Thymus (tissue), 11 donors: ENCODE data around the gene TSPAN11. TPM values are rescaled to one million over a fixed set of nuclear protein-coding genes. Genes with fewer than 3 reads are reported as not detected.

Experiments
- DNase-seq, 9 donors: peaks; one replicate each; pipeline ENCODE4 v3.0.0-alpha.2; 2013; ENCODE audit warnings: low spot score in 9 of 9, low read depth in 6 of 9, missing footprints in 1 of 9
- H3K27ac ChIP-seq, 2 donors: one replicate each; pipeline ENCODE4 v1.5.1; 2013; ENCODE audit warnings: control low read depth in 1 of 2, low read depth in 1 of 2, low read length in 1 of 2, mild to moderate bottlenecking in 1 of 2, moderate library complexity in 1 of 2
- H3K27me3 ChIP-seq, 2 donors: one replicate each; pipeline ENCODE4 v1.5.1; 2013; ENCODE audit warnings: low read length in 1 of 2; ENCODE audit not compliant: control insufficient read depth in 2 of 2, insufficient read depth in 1 of 2
- H3K36me3 ChIP-seq, 2 donors: one replicate each; pipeline ENCODE4 v1.5.1; 2013; ENCODE audit warnings: low read length in 1 of 2, mild to moderate bottlenecking in 1 of 2, moderate library complexity in 1 of 2; ENCODE audit not compliant: control insufficient read depth in 2 of 2, insufficient read depth in 2 of 2
- H3K4me1 ChIP-seq, 2 donors: one replicate each; pipeline ENCODE4 v1.5.1; 2013; ENCODE audit warnings: low read length in 2 of 2; ENCODE audit not compliant: control insufficient read depth in 2 of 2, insufficient read depth in 2 of 2
- H3K4me3 ChIP-seq, 2 donors: one replicate each; pipeline ENCODE4 v1.5.1; 2013; ENCODE audit warnings: low read length in 2 of 2, control low read depth in 1 of 2, mild to moderate bottlenecking in 1 of 2
- H3K9me3 ChIP-seq, 2 donors: one replicate each; pipeline ENCODE4 v1.5.1; 2013; ENCODE audit warnings: low read length in 1 of 2, mild to moderate bottlenecking in 1 of 2; ENCODE audit not compliant: control insufficient read depth in 2 of 2, insufficient read depth in 1 of 2
- WGBS: extraction: QIAGEN DNeasy Blood & Tissue Kit; methylation state at CpG from one replicate; pipeline ENCODE4 v1.1.7; 2013; 5-methylcytosine and 5-hydroxymethylcytosine counted together
- polyA plus RNA-seq: library from polyadenylated mRNA; stranded (reverse); fragments of 200-250 nt; gene quantifications from one replicate; pipeline ENCODE4 v1.2.3, GENCODE V29; 2013
- total RNA-seq: library from RNA; stranded (reverse); fragments of 120-200 nt; gene quantifications from one replicate; pipeline ENCODE4 v1.2.4, GENCODE V29; 2013
- donor health status: healthy.

Gene TSPAN11
- total and polyA plus RNA-seq, 2 donors, result 0.21 to 0.85 TPM

DNA sequence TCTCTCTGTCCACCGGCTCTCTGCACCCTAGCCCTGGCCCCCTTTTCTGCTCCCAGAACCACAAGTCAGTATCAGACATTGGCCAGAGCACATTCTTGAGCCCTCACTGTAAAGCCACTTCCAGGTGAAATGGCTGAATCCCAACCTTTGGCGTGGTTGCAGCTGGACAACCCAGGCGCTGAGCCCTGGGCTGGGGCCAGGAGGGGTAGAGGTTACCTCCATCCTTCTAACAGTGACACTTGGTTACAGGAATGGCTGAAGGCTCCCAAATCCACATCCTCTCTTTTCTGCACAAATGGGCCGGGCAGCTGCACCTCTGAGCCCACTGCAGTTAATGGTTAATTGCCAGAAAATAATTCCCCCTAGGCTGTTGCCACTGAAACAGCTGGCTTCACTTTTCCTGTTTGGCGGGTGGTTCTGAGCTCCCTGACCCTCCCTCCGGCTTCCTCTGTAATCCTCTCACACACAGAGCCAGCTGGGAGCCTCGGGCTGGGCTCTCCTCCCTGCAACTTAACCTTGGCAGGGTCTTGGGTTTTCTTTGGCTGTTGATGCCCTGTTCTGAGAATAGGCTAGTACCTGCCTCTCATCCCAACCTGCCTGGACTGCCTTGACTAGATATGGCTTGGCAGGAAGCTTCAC is 44.1 kb downstream of the TSPAN11 start:
- 45% methylated on average over 7 of the region's 7 CpGs for WGBS
- Histone ChIP-seq H3K4me3 (no peak overlapping the region), H3K4me1 (no peaks in the 10 kb centered on the region), H3K36me3 (no peaks in the 10 kb centered on the region), H3K27ac (no peak overlapping the region), H3K27me3 (peaks cover 0 to 40% of the 10 kb centered on the region in 2 donors), H3K9me3 (peaks cover 1 to 3% of the 10 kb centered on the region in 2 donors)
- no peak for DNase-seq

- Histone ChIP-seq H3K27ac (no peak overlapping the region), H3K4me1 (peaks cover 0 to 6% of the 10 kb centered on the region in 2 donors), H3K36me3 (no peaks in the 10 kb centered on the region), H3K4me3 (no peak overlapping the region), H3K9me3 (peaks cover 0 to 3% of the 10 kb centered on the region in 2 donors), H3K27me3 (peaks cover 0 to 40% of the 10 kb centered on the region in 2 donors)
- 91% methylated on average over 6 of the region's 6 CpGs for WGBS
- no peak for DNase-seq
These were observed 45.5 kb downstream of the TSPAN11 start for GRCh38 chr12:30972035-30972434.

DNA sequence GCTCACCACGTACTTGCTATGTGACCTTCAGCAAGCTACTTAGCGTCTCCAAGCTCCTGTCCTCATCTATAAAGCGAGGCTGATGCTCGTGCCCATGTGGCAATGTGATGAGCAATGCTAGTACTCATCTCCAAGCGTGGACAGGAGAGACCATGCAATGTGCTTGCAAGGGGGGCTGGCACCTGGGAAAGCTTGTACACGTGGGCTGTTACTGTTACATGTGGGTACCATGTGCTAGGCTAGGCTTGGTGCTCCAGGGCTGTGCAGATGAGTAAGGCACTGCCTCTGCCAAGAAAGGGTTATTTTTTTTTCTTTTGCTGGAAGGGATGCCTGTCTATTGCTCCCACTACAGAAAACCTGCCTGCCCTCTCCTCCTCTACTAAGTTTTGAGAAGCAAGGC is 46.6 kb downstream of the TSPAN11 start:
- peaks cover 0 to 40% of the 10 kb centered on the region in 2 donors for H3K27me3 ChIP-seq
- no peak overlapping the region for H3K4me3 ChIP-seq
- no peak for DNase-seq
- no peak overlapping the region for H3K27ac ChIP-seq
- WGBS, result 90% methylated on average over 6 of the region's 6 CpGs
- peaks cover 0 to 6% of the 10 kb centered on the region in 2 donors for H3K4me1 ChIP-seq
- H3K9me3 ChIP-seq, result peaks cover 0 to 3% of the 10 kb centered on the region in 2 donors
- H3K36me3 ChIP-seq, result no peaks in the 10 kb centered on the region

DNA sequence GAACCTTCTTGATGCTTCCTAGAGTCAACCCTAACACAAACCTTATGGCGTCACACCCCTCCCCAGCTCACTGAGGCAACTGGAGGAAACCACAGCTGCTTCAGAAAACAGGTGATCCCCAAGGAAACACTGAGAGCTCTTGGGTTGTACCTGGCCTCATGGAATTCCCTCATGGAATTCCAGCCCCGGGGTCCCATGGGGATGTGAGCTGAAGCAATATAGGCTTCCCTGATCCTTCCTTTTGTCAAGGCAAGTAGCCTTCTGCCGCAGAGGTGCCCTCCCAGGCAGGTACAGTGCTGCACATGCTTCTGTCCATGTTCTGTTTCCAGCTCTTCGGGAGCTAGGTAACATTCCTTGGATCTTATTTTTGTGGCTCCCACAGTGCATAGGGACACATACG is 47.3 kb downstream of the TSPAN11 start:
- no peak overlapping the region for H3K27ac ChIP-seq
- peaks cover 0 to 6% of the 10 kb centered on the region in 2 donors for H3K4me1 ChIP-seq
- peaks cover 0 to 40% of the 10 kb centered on the region in 2 donors for H3K27me3 ChIP-seq
- peaks cover 0 to 3% of the 10 kb centered on the region in 2 donors for H3K9me3 ChIP-seq
- no peak overlapping the region for H3K4me3 ChIP-seq
- 94% methylated on average over 5 of the region's 5 CpGs for WGBS
- H3K36me3 ChIP-seq, result no peaks in the 10 kb centered on the region
- DNase-seq, result no peak

GRCh38 chr12:30974746-30975500 is 48.4 kb downstream of the TSPAN11 start:
- H3K36me3 ChIP-seq, result no peaks in the 10 kb centered on the region
- H3K27me3 ChIP-seq, result peaks cover 0 to 33% of the 10 kb centered on the region in 2 donors
- WGBS, result 90% methylated on average over 20 of the region's 20 CpGs
- H3K4me3 ChIP-seq, result no peak overlapping the region
- no peaks in the 10 kb centered on the region for H3K9me3 ChIP-seq
- no peak overlapping the region for H3K27ac ChIP-seq
- H3K4me1 ChIP-seq, result peaks cover 0 to 6% of the 10 kb centered on the region in 2 donors
- no peak for DNase-seq

DNA sequence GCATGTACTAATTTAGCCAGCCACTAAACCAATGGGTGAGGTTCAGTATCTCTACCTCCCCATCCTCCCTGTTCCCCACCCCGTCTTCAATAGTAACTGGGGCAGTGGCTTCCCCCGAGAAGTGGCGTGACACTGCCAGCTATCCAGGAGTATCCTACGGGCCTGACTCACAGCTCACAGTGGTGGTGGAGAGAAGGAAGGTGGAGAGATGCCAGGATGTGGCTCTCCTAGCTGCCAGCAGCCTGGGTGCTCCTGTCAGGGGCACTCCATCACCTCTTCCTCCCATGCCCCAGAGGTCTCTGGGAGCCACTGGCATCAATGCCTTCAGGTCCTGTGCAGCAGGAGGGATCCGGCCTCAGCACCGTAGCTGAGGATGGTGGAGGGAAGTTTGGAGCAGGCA is 49.0 kb downstream of the TSPAN11 start:
- Histone ChIP-seq H3K27me3 (peaks cover 0 to 28% of the 10 kb centered on the region in 2 donors), H3K36me3 (no peaks in the 10 kb centered on the region), H3K27ac (no peak overlapping the region), H3K4me1 (peaks cover 0 to 6% of the 10 kb centered on the region in 2 donors), H3K9me3 (no peaks in the 10 kb centered on the region), H3K4me3 (no peak overlapping the region)
- 87% methylated on average over 6 of the region's 6 CpGs for WGBS
- no peak for DNase-seq

DNA sequence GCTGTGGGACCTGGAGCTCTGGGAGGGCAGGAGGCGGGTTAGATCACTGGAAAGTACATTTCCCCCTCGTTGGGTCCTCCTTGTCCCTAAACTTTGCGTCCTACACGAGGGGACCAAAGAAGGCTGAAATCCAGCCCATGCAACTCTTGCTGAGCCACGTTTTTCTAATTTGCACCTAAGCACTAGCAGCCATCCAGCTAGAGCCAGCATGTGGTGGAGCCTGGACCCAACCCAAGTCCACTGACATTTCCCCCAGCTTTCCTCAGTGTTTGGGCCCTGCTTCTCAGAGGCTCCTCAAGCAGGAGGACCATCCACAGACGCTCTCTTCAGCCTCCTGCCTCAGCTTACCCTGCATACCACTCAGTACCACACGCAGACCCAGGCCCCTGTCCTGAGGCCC is 49.7 kb downstream of the TSPAN11 start:
- WGBS, result 83% methylated on average over 7 of the region's 7 CpGs
- peaks cover 0 to 23% of the 10 kb centered on the region in 2 donors for H3K27me3 ChIP-seq

GRCh38 chr12:30977124-30977523 is 50.6 kb downstream of the TSPAN11 start:
- Histone ChIP-seq H3K36me3 (no peaks in the 10 kb centered on the region), H3K4me1 (peaks cover 0 to 17% of the 10 kb centered on the region in 2 donors), H3K9me3 (no peaks in the 10 kb centered on the region), H3K27me3 (peaks cover 0 to 18% of the 10 kb centered on the region in 2 donors), H3K4me3 (no peak overlapping the region), H3K27ac (no peak overlapping the region)
- DNase-seq, result no peak
- WGBS, result 91% methylated on average over 11 of the region's 11 CpGs

More for the DNA sequence above, 49.7 kb downstream of the TSPAN11 start:
- DNase-seq, result no peak
- H3K36me3 ChIP-seq, result no peaks in the 10 kb centered on the region
- no peak overlapping the region for H3K4me3 ChIP-seq
- no peak overlapping the region for H3K27ac ChIP-seq
- H3K4me1 ChIP-seq, result peaks cover 0 to 9% of the 10 kb centered on the region in 2 donors
- H3K9me3 ChIP-seq, result no peaks in the 10 kb centered on the region
